Middle frontal gyrus (tissue), 1 donor: ENCODE data around the gene PCDH15.
"Not testable (repeated sequence)": the region's sequence is repeated elsewhere in the genome, so short reads cannot be mapped to it uniquely, and the experiment has no call there.

Source experiments
- DNase-seq: peaks from one replicate; pipeline ENCODE4 v3.0.0-alpha.2; 2015; ENCODE audit warnings: low spot score; ENCODE audit errors: extremely low spot score

Gene PCDH15

GRCh38 chr10:54002077-54002476 lies 799.0 kb downstream of the PCDH15 start:
- no peak for DNase-seq

- DNase-seq = peak; percentile 49
These were observed 803.1 kb downstream of the PCDH15 start for GRCh38 chr10:53997953-53998352.

DNA sequence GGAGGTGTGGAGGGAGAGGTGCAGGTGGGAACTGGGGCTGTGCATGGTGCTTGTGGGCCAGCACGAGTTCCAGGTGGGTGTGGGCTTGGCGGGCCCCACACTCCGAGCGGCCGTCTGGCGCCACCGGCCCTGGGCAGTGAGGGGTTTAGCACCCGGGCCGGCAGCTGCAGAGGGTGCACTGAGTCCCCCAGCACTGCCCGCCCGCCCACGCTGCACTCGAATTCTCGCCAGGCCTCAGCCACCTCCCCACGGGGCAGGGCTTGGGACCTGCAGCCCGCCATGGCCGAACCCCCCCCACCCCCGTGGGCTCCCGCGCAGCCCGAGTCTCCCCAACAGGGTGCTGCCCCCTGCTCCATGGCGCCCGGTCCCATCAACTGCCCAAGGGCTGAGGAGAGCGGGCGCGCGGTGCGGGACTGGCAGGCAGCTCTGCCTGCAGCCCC lies 810.2 kb downstream of the PCDH15 start:
- no peak for DNase-seq

DNA sequence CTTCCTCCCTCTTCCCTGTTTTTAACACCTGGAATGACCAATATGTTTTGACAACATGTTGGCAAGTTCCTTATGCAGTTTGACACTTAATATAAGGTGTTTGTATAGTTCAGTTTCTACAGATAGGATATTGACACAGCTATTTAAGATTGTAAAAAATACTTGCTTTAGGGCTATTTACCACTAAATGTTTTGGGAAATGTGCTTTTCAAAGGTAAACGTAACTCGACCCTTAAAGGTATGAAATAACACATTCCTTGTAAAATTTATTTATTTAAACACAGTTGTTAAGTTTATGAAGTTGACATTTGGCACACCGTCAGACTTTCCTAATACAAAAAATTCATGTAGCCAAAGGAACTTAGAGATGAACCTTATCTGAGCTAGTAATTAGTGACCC lies 817.6 kb downstream of the PCDH15 start:
- no peak for DNase-seq

DNA sequence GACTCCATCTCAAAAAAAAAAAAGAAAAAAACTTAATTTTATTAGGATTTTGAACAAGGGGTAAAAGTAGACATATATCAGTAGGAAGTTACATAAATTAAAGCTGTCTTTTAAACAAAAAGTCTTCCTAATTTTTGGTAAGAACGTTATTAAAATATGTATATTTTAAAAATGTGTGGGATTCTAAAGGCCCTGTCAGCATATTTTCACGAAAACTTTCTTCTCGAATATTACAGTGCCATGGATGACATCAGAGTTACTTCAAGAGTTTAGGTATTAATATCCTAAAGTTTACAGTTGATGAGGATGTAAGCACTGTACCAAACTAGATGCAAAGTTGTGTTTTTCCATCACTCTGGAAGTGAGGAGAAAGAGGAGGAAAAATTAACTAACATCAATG lies 820.8 kb downstream of the PCDH15 start:
- DNase-seq = no peak

GRCh38 chr10:53978301-53978700 lies 822.7 kb downstream of the PCDH15 start:
- no peak for DNase-seq

GRCh38 chr10:53977267-53977666 lies 823.8 kb downstream of the PCDH15 start:
- no peak for DNase-seq

- DNase-seq = no peak
These were observed 843.6 kb downstream of the PCDH15 start for GRCh38 chr10:53957401-53957800.

DNA sequence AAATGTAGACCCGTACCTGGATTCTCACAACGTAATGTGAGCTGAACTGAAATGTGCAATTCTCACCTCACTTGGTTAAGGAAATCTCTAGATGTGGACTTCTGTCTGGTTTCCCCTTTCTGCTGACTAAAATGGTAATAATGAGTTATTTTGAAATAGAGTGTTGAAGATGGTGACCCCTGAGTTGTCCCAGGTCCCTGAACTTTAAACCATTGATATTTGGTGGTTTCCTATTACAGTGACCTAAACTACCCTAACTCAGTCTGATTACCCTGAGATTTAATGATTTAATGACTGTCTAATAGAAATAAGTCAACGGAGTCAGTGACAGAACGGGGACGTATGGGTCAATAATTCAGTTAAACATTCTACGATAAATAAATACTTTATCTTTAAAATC lies 845.9 kb downstream of the PCDH15 start:
- DNase-seq = no peak

DNA sequence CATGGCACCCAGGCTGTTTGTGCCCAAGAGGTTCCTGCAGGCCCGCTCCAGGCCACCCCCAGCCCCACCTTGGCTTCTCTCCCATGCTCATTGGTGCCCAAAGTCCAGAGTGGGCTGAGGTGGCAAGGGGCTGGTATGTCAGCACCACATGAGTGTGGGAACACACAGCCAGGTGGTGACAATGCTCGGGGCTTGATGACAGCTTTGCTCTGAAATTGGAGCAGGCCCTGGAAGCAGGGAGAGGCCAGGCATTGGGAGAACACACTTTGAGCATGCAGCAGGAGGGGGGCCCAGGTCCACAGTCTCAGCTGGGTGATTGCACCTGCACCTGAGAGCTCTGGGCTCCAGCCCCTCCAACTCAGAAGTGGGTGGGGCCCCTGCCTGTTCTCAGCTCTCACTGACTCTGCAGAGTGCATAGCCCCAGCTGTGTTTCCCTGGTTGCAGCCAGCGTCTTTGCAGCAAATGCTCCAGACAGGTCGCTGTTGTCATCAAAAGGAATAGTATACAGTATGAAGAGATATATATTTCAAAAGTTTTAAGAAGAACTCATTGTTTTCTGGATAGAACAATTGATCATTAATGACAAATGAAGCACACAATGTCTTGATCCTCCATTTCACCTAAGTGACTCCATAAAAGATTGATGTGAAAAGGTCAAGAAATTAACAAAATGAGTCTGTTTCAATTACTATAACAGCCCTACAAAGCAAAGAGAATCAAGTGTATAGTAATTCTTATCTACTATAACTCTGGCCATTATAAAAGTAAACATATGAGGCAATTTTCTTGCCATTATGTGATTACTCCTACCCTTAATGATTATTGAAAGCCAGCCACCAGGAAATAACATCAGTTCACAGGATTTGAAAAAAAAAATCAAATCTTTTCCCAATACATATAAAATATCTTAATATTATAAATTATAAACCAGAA lies 848.1 kb downstream of the PCDH15 start:
- DNase-seq = no peak

- DNase-seq = no peak
These were observed 861.4 kb downstream of the PCDH15 start for GRCh38 chr10:53939654-53940053.

GRCh38 chr10:53930648-53931047 lies 870.4 kb downstream of the PCDH15 start:
- no peak for DNase-seq

DNA sequence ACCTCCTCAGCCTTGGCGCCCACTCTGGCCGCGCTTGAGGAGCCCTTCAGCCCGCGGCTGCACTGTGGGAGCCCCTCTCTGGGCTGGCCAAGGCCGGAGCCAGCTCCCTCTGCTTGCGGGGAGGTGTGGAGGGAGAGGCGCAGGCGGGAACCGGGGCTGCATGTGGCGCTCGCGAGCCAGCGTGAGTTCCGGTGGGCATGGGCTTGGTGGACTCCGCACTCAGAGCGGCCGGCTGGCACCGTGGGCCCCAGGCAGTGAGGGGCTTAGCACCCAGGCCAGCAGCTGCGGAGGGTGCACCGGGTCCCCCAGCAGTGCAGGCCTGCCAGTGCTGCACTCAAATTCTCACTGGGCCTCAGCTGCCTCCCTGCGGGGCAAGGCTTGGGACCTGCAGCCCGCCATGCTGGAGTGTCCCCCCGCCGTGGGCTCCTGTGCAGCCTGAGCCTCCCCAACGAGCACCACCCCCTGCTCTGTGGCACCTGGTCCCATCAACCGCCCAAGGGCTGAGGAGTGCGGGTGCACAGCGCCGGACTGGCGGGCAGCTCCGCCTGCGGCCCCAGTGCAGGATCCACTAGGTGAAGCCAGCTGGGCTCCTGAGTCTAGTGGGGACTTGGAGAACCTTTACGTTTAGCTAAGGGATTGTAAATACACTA lies 876.9 kb downstream of the PCDH15 start:
- DNase-seq = not testable (repeated sequence)

- no peak for DNase-seq
These were observed 882.3 kb downstream of the PCDH15 start for GRCh38 chr10:53918755-53919154.

GRCh38 chr10:53909791-53910190 lies 891.2 kb downstream of the PCDH15 start:
- DNase-seq = no peak

- no peak for DNase-seq
These were observed 896.4 kb downstream of the PCDH15 start for GRCh38 chr10:53904506-53905241.

DNA sequence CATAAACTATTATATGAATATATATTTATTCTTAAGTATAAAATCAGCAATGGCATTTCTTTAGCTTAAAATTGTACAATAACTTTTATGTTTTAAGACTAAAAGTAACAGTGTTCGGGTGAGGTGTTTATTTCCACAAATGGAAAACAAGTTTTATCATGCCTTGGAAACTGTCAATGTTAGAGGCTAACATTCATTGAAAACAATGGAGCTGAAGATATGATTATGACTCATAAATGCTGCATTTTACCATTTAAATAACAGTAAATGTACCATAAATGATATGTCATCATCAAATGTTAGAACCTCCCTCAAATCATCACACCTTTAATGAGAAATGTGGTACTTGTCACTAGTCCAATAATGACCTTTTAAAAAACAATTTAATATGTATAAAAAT lies 897.3 kb downstream of the PCDH15 start:
- no peak for DNase-seq

GRCh38 chr10:53899463-53900160 lies 901.4 kb downstream of the PCDH15 start:
- DNase-seq = no peak

- no peak for DNase-seq
These were observed 902.5 kb downstream of the PCDH15 start for GRCh38 chr10:53898532-53898931.

GRCh38 chr10:53894145-53894544 lies 906.9 kb downstream of the PCDH15 start:
- DNase-seq = no peak

GRCh38 chr10:53893061-53893460 lies 908.0 kb downstream of the PCDH15 start:
- no peak for DNase-seq
